Neuronal stem cell (in vitro differentiated cells): ENCODE results near the gene BOC.

ENCODE experiments used
- DNase-seq: peaks from one replicate; pipeline ENCODE4 v3.0.0-alpha.2; 2013; ENCODE audit warnings: low spot score
- H2AFZ ChIP-seq: one replicate; pipeline ENCODE4 v1.6.1; 2013; ENCODE audit warnings: mild to moderate bottlenecking, low read length, inconsistent platforms
- H2AK5ac ChIP-seq: 2 replicates; pipeline ENCODE4 v1.6.1; 2013; ENCODE audit warnings: low read depth, mild to moderate bottlenecking, inconsistent platforms, low read length, moderate library complexity, mixed read lengths
- H2BK120ac ChIP-seq: 2 replicates; pipeline ENCODE4 v1.6.1; 2013; ENCODE audit warnings: low read depth, mild to moderate bottlenecking, inconsistent platforms, low read length, moderate library complexity, mixed read lengths
- H2BK12ac ChIP-seq: one replicate; pipeline ENCODE4 v1.6.1; 2013; ENCODE audit warnings: low read length, inconsistent platforms
- H2BK15ac ChIP-seq: 2 replicates; pipeline ENCODE4 v1.6.1; 2013; ENCODE audit warnings: mild to moderate bottlenecking, low read length, inconsistent platforms, mixed read lengths
- H2BK5ac ChIP-seq: one replicate; pipeline ENCODE4 v1.6.1; 2013; ENCODE audit warnings: inconsistent platforms, mild to moderate bottlenecking, low read length, moderate library complexity
- H3K14ac ChIP-seq: one replicate; pipeline ENCODE4 v1.6.1; 2013; ENCODE audit warnings: low read length, inconsistent platforms
- H3K18ac ChIP-seq: 2 replicates; pipeline ENCODE4 v1.6.1; 2013; ENCODE audit warnings: low read length, inconsistent platforms
- H3K23ac ChIP-seq: 2 replicates; pipeline ENCODE4 v1.6.1; 2013; ENCODE audit warnings: low read depth, mild to moderate bottlenecking, mixed read lengths, low read length, inconsistent platforms; ENCODE audit not compliant: poor library complexity
- H3K27ac ChIP-seq: replicated peaks from 3 replicates; pipeline ENCODE4 v1.5.1; 2013; ENCODE audit warnings: low read length, inconsistent platforms
- H3K27me3 ChIP-seq, 3 experiments: 2 replicates each; pipeline ENCODE4 v1.6.1; 2013; ENCODE audit warnings: low read length in 3 of 3, mild to moderate bottlenecking in 2 of 3, inconsistent platforms in 1 of 3, low read depth in 1 of 3, mixed read lengths in 1 of 3, moderate library complexity in 1 of 3; ENCODE audit not compliant: control insufficient read depth in 3 of 3, insufficient read depth in 3 of 3
- H3K36me3 ChIP-seq, 2 donors: replicated peaks in 1 of 2; 2 replicates each; pipeline ENCODE4 v1.6.1; 2013; ENCODE audit warnings: low read length in 2 of 2; ENCODE audit not compliant: control insufficient read depth in 2 of 2, insufficient read depth in 2 of 2
- H3K4ac ChIP-seq: 2 replicates; pipeline ENCODE4 v1.6.1; 2013; ENCODE audit warnings: inconsistent platforms, mild to moderate bottlenecking, low read length, moderate library complexity
- H3K4me1 ChIP-seq, 2 donors: 1 replicate in 1 of 2; 2 replicates in 1 of 2; pipeline ENCODE4 v1.6.1; 2013; ENCODE audit warnings: low read length in 2 of 2, low read depth in 1 of 2; ENCODE audit not compliant: control insufficient read depth in 2 of 2, insufficient read depth in 1 of 2
- H3K4me2 ChIP-seq: one replicate; pipeline ENCODE4 v1.6.1; 2013; ENCODE audit warnings: mild to moderate bottlenecking, low read length, inconsistent platforms; ENCODE audit not compliant: insufficient read depth, poor library complexity, severe bottlenecking
- H3K4me3 ChIP-seq, 2 donors: 2 replicates each; pipeline ENCODE4 v1.5.1; 2013; ENCODE audit warnings: low read length in 2 of 2, mild to moderate bottlenecking in 2 of 2, inconsistent platforms in 1 of 2, moderate library complexity in 1 of 2
- H3K79me1 ChIP-seq: one replicate; pipeline ENCODE4 v1.6.1; 2013; ENCODE audit warnings: low read depth, mild to moderate bottlenecking, inconsistent platforms, low read length, moderate library complexity
- H3K9ac ChIP-seq: one replicate; pipeline ENCODE4 v1.6.1; 2013; ENCODE audit warnings: mild to moderate bottlenecking, low read depth, low read length, inconsistent platforms; ENCODE audit not compliant: poor library complexity
- H3K9me3 ChIP-seq, 2 donors: replicated peaks in 1 of 2; 2 replicates each; pipeline versions ENCODE3 to v1.6.1; 2013; ENCODE audit warnings: low read length in 2 of 2, mild to moderate bottlenecking in 2 of 2, inconsistent platforms in 1 of 2, low read depth in 1 of 2, mixed read lengths in 1 of 2, moderate library complexity in 1 of 2; ENCODE audit not compliant: control insufficient read depth in 2 of 2, insufficient read depth in 1 of 2
- H4K8ac ChIP-seq: one replicate; pipeline ENCODE4 v1.6.1; 2013; ENCODE audit warnings: low read depth, mild to moderate bottlenecking, inconsistent platforms, low read length, moderate library complexity
- H4K91ac ChIP-seq: one replicate; pipeline ENCODE4 v1.6.1; 2013; ENCODE audit warnings: low read length, low read depth, mild to moderate bottlenecking, inconsistent platforms; ENCODE audit not compliant: poor library complexity
- WGBS, 2 donors: extraction: QIAGEN DNeasy Blood & Tissue Kit; methylation state at CpG; one replicate each; pipeline ENCODE4 v1.1.7; 2013; ENCODE audit warnings: missing lambda C conversion rate in 2 of 2, mixed read lengths in 1 of 2; ENCODE audit not compliant: insufficient read length in 2 of 2, insufficient replicate concordance in 1 of 2; ENCODE audit errors: extremely low coverage in 2 of 2; 5-methylcytosine and 5-hydroxymethylcytosine counted together

Gene BOC

DNA sequence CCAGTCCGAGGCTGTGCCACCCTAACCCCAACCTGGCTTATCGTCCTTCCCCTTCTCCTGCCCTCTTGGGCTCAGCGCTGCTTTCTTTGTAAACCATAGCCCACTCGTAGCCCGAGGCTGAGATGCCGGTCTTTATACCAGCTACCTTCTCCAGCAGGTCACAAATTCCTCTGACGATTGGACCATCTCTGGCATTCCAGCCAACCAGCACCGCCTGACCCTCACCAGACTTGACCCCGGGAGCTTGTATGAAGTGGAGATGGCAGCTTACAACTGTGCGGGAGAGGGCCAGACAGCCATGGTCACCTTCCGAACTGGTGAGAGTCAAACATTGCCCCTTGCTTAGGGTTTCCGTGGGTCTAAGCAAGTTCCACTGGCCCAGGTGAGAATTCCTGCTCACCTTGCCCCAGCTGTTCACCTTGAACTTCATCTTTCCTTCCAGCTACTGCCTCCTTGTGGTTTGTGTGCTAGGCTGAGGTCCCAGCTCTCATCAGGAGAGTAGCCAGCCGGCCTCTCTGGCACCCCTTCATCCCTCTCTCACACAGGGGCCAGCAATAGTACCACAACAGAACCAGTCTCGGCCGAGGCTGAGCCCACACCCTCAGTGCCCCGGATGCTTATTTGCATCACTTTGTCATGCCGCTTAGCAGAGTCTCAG lies 66.7 kb downstream of the BOC start:
- Histone ChIP-seq H3K4me1 (peaks cover 22 to 35% of the 10 kb centered on the region in 2 donors), H2AK5ac (peak overlapping the region; percentile 61), H2AFZ (no peak overlapping the region), H4K91ac (no peak overlapping the region), H3K14ac (no peak overlapping the region), H3K4me2 (no peak overlapping the region), H3K27ac (no peak overlapping the region), H2BK12ac (no peak overlapping the region), H2BK120ac (no peak overlapping the region), H3K36me3 (peaks cover 60 to 99% of the 10 kb centered on the region in 2 donors), H3K4me3 (no peak overlapping the region), H3K27me3 (no peaks in the 10 kb centered on the region), H3K23ac (no peak overlapping the region), H3K9ac (no peak overlapping the region), H3K9me3 (no peaks in the 10 kb centered on the region), H2BK15ac (peak overlapping the region; percentile 4), H3K4ac (no peak overlapping the region), H3K79me1 (no peaks in the 10 kb centered on the region), H4K8ac (no peak overlapping the region), H2BK5ac (peak overlapping the region; percentile 30), H3K18ac (peak overlapping the region; percentile 74)
- WGBS, 2 donors, result no CpG with 5 or more reads among the region's 17 CpGs
- no peak for DNase-seq

GRCh38 chr3:113278599-113278955 lies 67.2 kb downstream of the BOC start:
- no CpG with 5 or more reads among the region's 11 CpGs for WGBS, 2 donors
- Histone ChIP-seq H3K4ac (no peak overlapping the region), H3K4me2 (no peak overlapping the region), H2BK5ac (no peak overlapping the region), H3K36me3 (peaks cover 61 to 99% of the 10 kb centered on the region in 2 donors), H3K18ac (peak overlapping the region; percentile 74), H2AK5ac (peak overlapping the region; percentile 61), H3K27me3 (no peaks in the 10 kb centered on the region), H2BK120ac (no peak overlapping the region), H3K27ac (no peak overlapping the region), H3K4me1 (peaks cover 22 to 35% of the 10 kb centered on the region in 2 donors), H4K8ac (no peak overlapping the region), H2BK15ac (peak overlapping the region; percentile 1), H3K23ac (no peak overlapping the region), H3K4me3 (no peak overlapping the region), H2BK12ac (no peak overlapping the region), H3K14ac (no peak overlapping the region), H3K9me3 (no peaks in the 10 kb centered on the region), H2AFZ (no peak overlapping the region), H4K91ac (no peak overlapping the region), H3K9ac (no peak overlapping the region), H3K79me1 (no peaks in the 10 kb centered on the region)
- no peak for DNase-seq

GRCh38 chr3:113279686-113280085 lies 68.3 kb downstream of the BOC start:
- H2AK5ac ChIP-seq, result peak overlapping the region; percentile 0
- no peak overlapping the region for H2AFZ ChIP-seq
- H4K91ac ChIP-seq, result no peak overlapping the region
- H3K4me3 ChIP-seq, result no peak overlapping the region
- no peaks in the 10 kb centered on the region for H3K9me3 ChIP-seq
- H4K8ac ChIP-seq, result no peak overlapping the region
- H2BK5ac ChIP-seq, result no peak overlapping the region
- peak overlapping the region; percentile 21 for H3K18ac ChIP-seq
- WGBS, 2 donors, result no CpG with 5 or more reads among the region's 17 CpGs
- no peak overlapping the region for H3K4me2 ChIP-seq
- H3K9ac ChIP-seq, result no peak overlapping the region
- no peak overlapping the region for H3K14ac ChIP-seq
- H2BK120ac ChIP-seq, result no peak overlapping the region
- H3K36me3 ChIP-seq, result peaks cover 62 to 99% of the 10 kb centered on the region in 2 donors
- H2BK12ac ChIP-seq, result no peak overlapping the region
- peak overlapping the region; percentile 22 for H3K23ac ChIP-seq
- H3K27ac ChIP-seq, result no peak overlapping the region
- DNase-seq, result no peak
- no peak overlapping the region for H2BK15ac ChIP-seq
- H3K27me3 ChIP-seq, result no peaks in the 10 kb centered on the region
- H3K4me1 ChIP-seq, result peaks cover 20 to 26% of the 10 kb centered on the region in 2 donors
- H3K4ac ChIP-seq, result no peak overlapping the region
- H3K79me1 ChIP-seq, result no peaks in the 10 kb centered on the region

DNA sequence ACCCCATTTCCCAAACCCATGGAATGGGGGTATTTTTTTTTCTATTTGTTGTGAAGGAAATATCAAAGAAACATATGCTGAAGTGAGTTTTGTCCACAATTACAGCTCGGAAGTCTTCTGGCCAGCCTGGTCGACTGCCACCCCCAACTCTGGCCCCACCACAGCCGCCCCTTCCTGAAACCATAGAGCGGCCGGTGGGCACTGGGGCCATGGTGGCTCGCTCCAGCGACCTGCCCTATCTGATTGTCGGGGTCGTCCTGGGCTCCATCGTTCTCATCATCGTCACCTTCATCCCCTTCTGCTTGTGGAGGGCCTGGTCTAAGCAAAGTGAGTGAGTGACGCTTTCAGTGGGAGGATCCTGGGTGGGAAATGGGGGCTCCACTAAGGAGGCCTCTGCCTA lies 71.9 kb downstream of the BOC start:
- Histone ChIP-seq H3K4me1 (peaks cover 0 to 1% of the 10 kb centered on the region in 2 donors), H3K4me3 (no peak overlapping the region), H2BK12ac (no peak overlapping the region), H4K8ac (no peak overlapping the region), H3K18ac (peak overlapping the region; percentile 21), H3K4me2 (no peak overlapping the region), H3K9me3 (no peaks in the 10 kb centered on the region), H3K36me3 (peaks cover 68 to 98% of the 10 kb centered on the region in 2 donors), H2AFZ (no peak overlapping the region), H3K14ac (no peak overlapping the region), H2AK5ac (no peak overlapping the region), H3K27me3 (no peaks in the 10 kb centered on the region), H4K91ac (no peak overlapping the region), H3K9ac (no peak overlapping the region), H2BK5ac (no peak overlapping the region), H3K79me1 (no peaks in the 10 kb centered on the region), H3K27ac (no peak overlapping the region), H2BK15ac (no peak overlapping the region), H3K23ac (no peak overlapping the region), H2BK120ac (no peak overlapping the region), H3K4ac (no peak overlapping the region)
- no CpG with 5 or more reads among the region's 12 CpGs for WGBS, 2 donors
- no peak for DNase-seq
